HepG2 (cell line): ENCODE data around the gene ARL8B. TPM values are rescaled to one million over a fixed set of nuclear protein-coding genes. Genes with fewer than 3 reads are reported as not detected.

Experiments used
- ATAC-seq: fragments of 200-7000 bp; cut with Tn5 transposase; 3 replicates; pipeline ENCODE4 v1.9.1; 2020; ENCODE audit warnings: mild to moderate bottlenecking, moderate library complexity
- BruUV-seq: library from RNA; stranded (reverse); fragments of 400-500 nt; replicated peaks from 2 replicates; lab custom pipeline; 2021; lab: Mats Ljungman, UMichigan
- CTCF ChIA-PET: fragments of 300-600 bp; formaldehyde crosslinking; extraction: SDS; loops from one replicate; lab custom pipeline; 2021; ENCODE audit warnings: low total read pairs, inconsistent platforms, low intra/inter-chr PET ratio; lab: Yijun Ruan, JAX
- POLR2A ChIA-PET: fragments of 350-600 bp; sonication (Branson Sonifier 250); formaldehyde crosslinking; loops from one replicate; lab custom pipeline; 2020; ENCODE audit warnings: antibody characterized with exemption, inconsistent platforms; lab: Yijun Ruan, JAX
- DNase-seq: peaks from one replicate; pipeline ENCODE4 v3.0.0-alpha.2; 2015; ENCODE audit warnings: low spot score
- FAIRE-seq: peaks from 3 replicates; lab custom pipeline; 2011; peaks lifted over from hg19 to GRCh38; lab: Jason Lieb, UNC
- H2AFZ ChIP-seq: one replicate; pipeline ENCODE4 v1.6.1; 2011; ENCODE audit warnings: low read length, inconsistent platforms
- H3K27ac ChIP-seq: fragments of 300-600 bp; 3 replicates; pipeline ENCODE4 v1.8.0; 2011; ENCODE audit warnings: mixed run types, mild to moderate bottlenecking, mixed read lengths, low read length, inconsistent platforms; ENCODE audit not compliant: insufficient read depth; ENCODE audit errors: extremely low read length
- H3K27me3 ChIP-seq, 2 experiments: fragments of 200-600 bp in 1 of 2; 2 replicates in 1 of 2; 3 replicates in 1 of 2; pipeline versions ENCODE4 v1.6.0 to v1.8.0; 2011; ENCODE audit warnings: low read length in 2 of 2, mild to moderate bottlenecking in 2 of 2, moderate library complexity in 2 of 2, inconsistent platforms in 1 of 2; ENCODE audit not compliant: insufficient read depth in 2 of 2, control insufficient read depth in 1 of 2
- H3K36me3 ChIP-seq, 2 experiments: fragments of 200-600 bp in 1 of 2; replicated peaks in 1 of 2; 2 replicates in 1 of 2; 3 replicates in 1 of 2; pipeline versions ENCODE4 v1.5.1 to v1.8.0; 2011; ENCODE audit warnings: low read length in 2 of 2, inconsistent platforms in 1 of 2; ENCODE audit not compliant: insufficient read depth in 2 of 2, control insufficient read depth in 1 of 2
- H3K4me1 ChIP-seq: 2 replicates; pipeline ENCODE4 v1.5.1; 2012; ENCODE audit warnings: low read length, inconsistent platforms; ENCODE audit not compliant: insufficient read depth
- H3K4me2 ChIP-seq: 2 replicates; pipeline ENCODE4 v1.6.0; 2011; ENCODE audit warnings: low read depth, low read length, inconsistent platforms
- H3K4me3 ChIP-seq, 3 experiments: fragments of 200-600 bp in 1 of 3; sonication (generic), shearing (Covaris generic) in 1 of 3; replicated peaks in 1 of 3; 2 replicates each; pipeline ENCODE4 v1.5.1; 2011 to 2016; ENCODE audit warnings: low read length in 3 of 3, inconsistent platforms in 2 of 3, low read depth in 2 of 3, mild to moderate bottlenecking in 2 of 3, control low read depth in 1 of 3, mixed read lengths in 1 of 3; ENCODE audit not compliant: insufficient read depth in 1 of 3
- H3K79me2 ChIP-seq: one replicate; pipeline ENCODE4 v1.6.1; 2011; ENCODE audit warnings: low read length, inconsistent platforms; ENCODE audit not compliant: insufficient read depth
- H3K9ac ChIP-seq: 2 replicates; pipeline ENCODE4 v1.6.0; 2011; ENCODE audit warnings: mild to moderate bottlenecking, low read depth, low read length, inconsistent platforms; ENCODE audit not compliant: insufficient read depth
- H3K9me3 ChIP-seq: 2 replicates; pipeline ENCODE4 v1.5.1; 2012; ENCODE audit warnings: mild to moderate bottlenecking, low read length
- H4K20me1 ChIP-seq: 2 replicates; pipeline ENCODE4 v1.6.0; 2011; ENCODE audit warnings: inconsistent platforms, mild to moderate bottlenecking, low read length, moderate library complexity; ENCODE audit not compliant: insufficient read depth
- CEBPB ChIP-seq: IDR thresholded peaks from 2 replicates; pipeline ENCODE4 v1.6.1; 2011; ENCODE audit warnings: low read depth, low read length, improper control_type of control experiment, borderline replicate concordance
- HES4 ChIP-seq: sonication (generic); formaldehyde crosslinking; IDR thresholded peaks from 2 replicates; pipeline ENCODE4 v1.9.0; 2021; ENCODE audit warnings: mild to moderate bottlenecking, missing genetic modification reagents, borderline replicate concordance
- MAFG ChIP-seq: sonication (generic); formaldehyde crosslinking; IDR thresholded peaks from 2 replicates; pipeline ENCODE4 v1.5.1; 2020; ENCODE audit warnings: mild to moderate bottlenecking, missing genetic modification reagents
- MYC ChIP-seq: sonication (generic); formaldehyde crosslinking; IDR thresholded peaks from 2 replicates; pipeline ENCODE4 v1.9.0; 2021; ENCODE audit warnings: missing genetic modification reagents, borderline replicate concordance
- PRMT3 ChIP-seq: sonication (generic); formaldehyde crosslinking; IDR thresholded peaks from 2 replicates; pipeline ENCODE4 v1.8.1; 2022; ENCODE audit warnings: low read depth, mild to moderate bottlenecking, moderate library complexity, missing genetic modification reagents, borderline replicate concordance
- SRSF9 ChIP-seq: fragments of 200-400 bp; formaldehyde crosslinking; IDR thresholded peaks from 2 replicates; pipeline ENCODE4 v1.6.1; 2018; ENCODE audit warnings: borderline replicate concordance, mild to moderate bottlenecking, low read depth, low read length; ENCODE audit not compliant: insufficient read depth, poor library complexity, severe bottlenecking
- THAP7 ChIP-seq: sonication (generic); formaldehyde crosslinking; IDR thresholded peaks from 2 replicates; pipeline ENCODE4 v1.8.1; 2023; ENCODE audit warnings: mild to moderate bottlenecking, missing genetic modification reagents
- ZNF142 ChIP-seq: sonication (generic); formaldehyde crosslinking; IDR thresholded peaks from 2 replicates; pipeline ENCODE4 v1.4.0; 2020; ENCODE audit warnings: missing genetic modification reagents
- ZNF33A ChIP-seq: sonication (generic); formaldehyde crosslinking; IDR thresholded peaks from 2 replicates; pipeline ENCODE4 v1.5.1; 2020; ENCODE audit warnings: missing genetic modification reagents, mild to moderate bottlenecking, moderate library complexity, borderline replicate concordance
- ZNF496 ChIP-seq: sonication (generic); formaldehyde crosslinking; IDR thresholded peaks from 2 replicates; pipeline ENCODE4 v1.8.1; 2023; ENCODE audit warnings: mild to moderate bottlenecking, moderate library complexity, missing genetic modification reagents; ENCODE audit not compliant: insufficient replicate concordance
- ZNF652 ChIP-seq: IDR thresholded peaks from 2 replicates; pipeline ENCODE4 v1.6.1; 2016; ENCODE audit warnings: low read depth, borderline replicate concordance
- ZNF816 ChIP-seq: sonication (generic); formaldehyde crosslinking; IDR thresholded peaks from 2 replicates; pipeline ENCODE4 v1.8.0; 2022; ENCODE audit warnings: missing genetic modification reagents, mild to moderate bottlenecking, borderline replicate concordance
- ZSCAN12 ChIP-seq: sonication (generic); formaldehyde crosslinking; IDR thresholded peaks from 2 replicates; pipeline ENCODE4 v1.9.0; 2021; ENCODE audit warnings: mild to moderate bottlenecking, missing genetic modification reagents
- WGBS: methylation state at CpG from one replicate; pipeline ENCODE4 v1.1.6; 2017; ENCODE audit warnings: low lambda C conversion rate; 5-methylcytosine and 5-hydroxymethylcytosine counted together
- in situ Hi-C: cut with HindIII; loops from 2 replicates; pipeline ENCODE4 v1.10.0; 2017; ENCODE audit warnings: low pct_unique_long_range_greater_than_20kb; ENCODE audit not compliant: extremely low pct_ligation_motif_present
- intact Hi-C: fragments of 100-400 bp; cut with micrococcal nuclease; formaldehyde crosslinking; loops from one replicate; pipeline ENCODE4 v1.10.0; 2022; ENCODE audit not compliant: unreplicated experiment
- polyA plus RNA-seq, 8 experiments: library from polyadenylated mRNA; depleted of rRNA in 3 of 8; stranded (reverse) in 7 of 8; unstranded in 1 of 8; fragments of >200 nt; fragmentation: Illumina TruSeq in 4 of 8; extraction: Trizol in 4 of 8; gene quantifications; 2 replicates each; pipeline versions ENCODE4 v1.2.1 to v1.2.3, GENCODE V29; 2011 to 2016; ENCODE audit warnings: low read depth in 4 of 8, missing spikeins in 1 of 8, mixed read lengths in 1 of 8; ENCODE audit not compliant: insufficient read depth in 1 of 8
- total RNA-seq, 5 experiments: library from RNA; depleted of rRNA; stranded (reverse); fragments of >200 nt; fragmentation: Illumina TruSeq; extraction: Trizol; gene quantifications; 2 replicates each; pipeline ENCODE4 v1.2.3, GENCODE V29; 2016; ENCODE audit warnings: low read depth in 1 of 5

The ARL8B gene
- total and polyA plus RNA-seq, 2 of the 13 experiments (the other 11 are each of a cell fraction or from before 2014, with no cell fraction given), result 23.5 to 30.4 TPM

GRCh38 chr3:5122741-5123706 is 932 bp downstream of the ARL8B start:
- ChIA-PET POLR2A (interaction anchor here (0.8 to 1.5 kb wide), 5 partner anchors 8 to 402 kb away, joined by 3 to 11 read pairs (median 4); partner anchors contain the start of gene EDEM1), CTCF (no interaction called here)
- Histone ChIP-seq H2AFZ (no peak overlapping the region), H3K79me2 (peaks cover 56% of the 10 kb centered on the region), H3K4me1 (peaks cover 32% of the 10 kb centered on the region), H3K36me3 (no peaks in the 10 kb centered on the region), H3K27ac (peak overlapping the region; percentile 82), H3K27me3 (no peaks in the 10 kb centered on the region; a peak in 1 of 5 replicates), H3K9me3 (no peaks in the 10 kb centered on the region), H3K4me3 (peak overlapping the region; percentile 85 to 92 (median 91)), H4K20me1 (peaks cover 4% of the 10 kb centered on the region), H3K4me2 (peak overlapping the region; percentile 80), H3K9ac (peak overlapping the region; percentile 93)
- intact Hi-C loops, result loop anchor here (1.0 to 5.0 kb wide), 3 partner anchors 64 to 412 kb away; partner anchors contain the start of genes BHLHE40 and EDEM1
- peak; percentile 70 for ATAC-seq
- WGBS, result 3% methylated on average over 23 of the region's 31 CpGs
- DNase-seq, result peak; percentile 54
- peak; percentile 60 for FAIRE-seq
- BruUV-seq, result TSS peak; percentile 58
- in situ Hi-C loops, result loop anchor here (5.0 kb wide), 1 partner anchor 64 kb away; the partner anchor contains the start of gene EDEM1
- TF ChIP-seq PRMT3 (no peak), ZSCAN12 (CRISPR knock-in tag) (no peak), ZNF33A (0 out of 2 replicates have a peak, but pooled peaks have one; percentile 64), ZNF816 (CRISPR knock-in tag) (peak; percentile 62; the same call in 1 of the 2 replicates), MAFG (CRISPR knock-in tag) (no peak), CEBPB (no peak), HES4 (0 out of 2 replicates have a peak, but pooled peaks have one; percentile 1), ZNF142 (CRISPR knock-in tag) (no peak), ZNF496 (no peak), MYC (CRISPR knock-in tag) (no peak), SRSF9 (no peak), ZNF652 (CRISPR knock-in tag) (peak; percentile 96), THAP7 (no peak)
